Measurements from ENCODE around the gene RBM28. TPM values are rescaled to one million over a fixed set of nuclear protein-coding genes. Genes with fewer than 3 reads are reported as not detected.
A peak's percentile ranks its signal among the peaks of the same experiment; 100 is the strongest.

RBM28 gene
- total RNA-seq, 1 donor from 2014 or later, result 22.1 TPM

- DNase-seq (ENCODE audit: low read depth), result no peak
- TF ChIP-seq CTCF (conservative IDR thresholded peaks at IDR 0.05; ENCODE audit: low read depth, low read length), result no peak
- H3K4me3 ChIP-seq (ENCODE audit: low read depth, low read length), result no peak overlapping the region
Measured at GRCh38 chr7:128350708-128351295, 7.1 kb upstream of the RBM28 start.

GRCh38 chr7:128349466-128349825, 5.7 kb upstream of the RBM28 start:
- TF ChIP-seq CTCF (conservative IDR thresholded peaks at IDR 0.05; ENCODE audit: low read depth, low read length), result no peak
- H3K4me3 ChIP-seq (ENCODE audit: low read depth, low read length), result no peak overlapping the region
- DNase-seq (ENCODE audit: low read depth), result no peak

- TF ChIP-seq CTCF (conservative IDR thresholded peaks at IDR 0.05; ENCODE audit: low read depth, low read length), result peak; percentile 91
Measured at GRCh38 chr7:128347647-128348097, 4.0 kb upstream of the RBM28 start.

GRCh38 chr7:128344431-128344774, 695 bp upstream of the RBM28 start:
- TF ChIP-seq CTCF (conservative IDR thresholded peaks at IDR 0.05; ENCODE audit: low read depth, low read length), result no peak
- DNase-seq (ENCODE audit: low read depth), result no peak
- no peak overlapping the region for H3K4me3 ChIP-seq (ENCODE audit: low read depth, low read length)

More at GRCh38 chr7:128347647-128348097, 4.0 kb upstream of the RBM28 start:
- H3K4me3 ChIP-seq (ENCODE audit: low read depth, low read length), result no peak overlapping the region
- no peak for DNase-seq (ENCODE audit: low read depth)

GRCh38 chr7:128341733-128342132, 2.0 kb downstream of the RBM28 start:
- no peak overlapping the region for H3K4me3 ChIP-seq (ENCODE audit: low read depth, low read length)
- no peak for TF ChIP-seq CTCF (conservative IDR thresholded peaks at IDR 0.05; ENCODE audit: low read depth, low read length)

GRCh38 chr7:128335730-128336129, 8.0 kb downstream of the RBM28 start:
- H3K4me3 ChIP-seq (ENCODE audit: low read depth, low read length), result no peak overlapping the region
- TF ChIP-seq CTCF (conservative IDR thresholded peaks at IDR 0.05; ENCODE audit: low read depth, low read length), result no peak
- DNase-seq (ENCODE audit: low read depth), result no peak

More at GRCh38 chr7:128341733-128342132, 2.0 kb downstream of the RBM28 start:
- DNase-seq (ENCODE audit: low read depth), result no peak

GRCh38 chr7:128324368-128324680, 19.4 kb downstream of the RBM28 start:
- no peak for DNase-seq (ENCODE audit: low read depth)
- H3K4me3 ChIP-seq (ENCODE audit: low read depth, low read length), result no peak overlapping the region
- no peak for TF ChIP-seq CTCF (conservative IDR thresholded peaks at IDR 0.05; ENCODE audit: low read depth, low read length)

Data from epithelial cell of proximal tubule (primary cell).